Measurements from ENCODE around the gene TMC2. TPM values are rescaled to one million over a fixed set of nuclear protein-coding genes. Genes with fewer than 3 reads are reported as not detected.

Gene TMC2, protein sequence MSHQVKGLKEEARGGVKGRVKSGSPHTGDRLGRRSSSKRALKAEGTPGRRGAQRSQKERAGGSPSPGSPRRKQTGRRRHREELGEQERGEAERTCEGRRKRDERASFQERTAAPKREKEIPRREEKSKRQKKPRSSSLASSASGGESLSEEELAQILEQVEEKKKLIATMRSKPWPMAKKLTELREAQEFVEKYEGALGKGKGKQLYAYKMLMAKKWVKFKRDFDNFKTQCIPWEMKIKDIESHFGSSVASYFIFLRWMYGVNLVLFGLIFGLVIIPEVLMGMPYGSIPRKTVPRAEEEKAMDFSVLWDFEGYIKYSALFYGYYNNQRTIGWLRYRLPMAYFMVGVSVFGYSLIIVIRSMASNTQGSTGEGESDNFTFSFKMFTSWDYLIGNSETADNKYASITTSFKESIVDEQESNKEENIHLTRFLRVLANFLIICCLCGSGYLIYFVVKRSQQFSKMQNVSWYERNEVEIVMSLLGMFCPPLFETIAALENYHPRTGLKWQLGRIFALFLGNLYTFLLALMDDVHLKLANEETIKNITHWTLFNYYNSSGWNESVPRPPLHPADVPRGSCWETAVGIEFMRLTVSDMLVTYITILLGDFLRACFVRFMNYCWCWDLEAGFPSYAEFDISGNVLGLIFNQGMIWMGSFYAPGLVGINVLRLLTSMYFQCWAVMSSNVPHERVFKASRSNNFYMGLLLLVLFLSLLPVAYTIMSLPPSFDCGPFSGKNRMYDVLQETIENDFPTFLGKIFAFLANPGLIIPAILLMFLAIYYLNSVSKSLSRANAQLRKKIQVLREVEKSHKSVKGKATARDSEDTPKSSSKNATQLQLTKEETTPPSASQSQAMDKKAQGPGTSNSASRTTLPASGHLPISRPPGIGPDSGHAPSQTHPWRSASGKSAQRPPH
- total RNA-seq: not detected

DNA sequence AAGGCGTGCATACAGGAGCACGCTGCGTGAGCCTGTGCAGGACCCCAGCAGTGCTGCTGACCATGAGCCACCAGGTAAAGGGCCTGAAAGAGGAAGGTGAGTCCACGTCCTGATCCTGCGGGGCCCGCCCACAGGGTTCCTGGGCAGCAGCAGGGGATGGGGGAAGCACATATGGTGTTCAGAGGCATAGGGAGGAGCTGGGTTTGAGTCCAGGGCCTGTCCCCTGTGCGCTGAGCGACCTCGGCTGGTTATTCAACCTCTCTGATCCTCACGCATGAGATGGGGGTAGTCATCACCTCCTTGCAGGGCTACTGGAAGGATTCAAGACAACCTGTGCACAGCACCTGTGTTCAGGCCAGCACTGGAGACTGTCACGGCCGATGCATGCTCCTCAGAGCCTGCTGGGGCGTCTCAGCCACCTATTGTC, at the start of gene TMC2:
TSS of gene TMC2 (plus strand) at position 14 of the 427 bp plus-strand sequence. CDS start at position 63, 49 bp downstream.

DNA sequence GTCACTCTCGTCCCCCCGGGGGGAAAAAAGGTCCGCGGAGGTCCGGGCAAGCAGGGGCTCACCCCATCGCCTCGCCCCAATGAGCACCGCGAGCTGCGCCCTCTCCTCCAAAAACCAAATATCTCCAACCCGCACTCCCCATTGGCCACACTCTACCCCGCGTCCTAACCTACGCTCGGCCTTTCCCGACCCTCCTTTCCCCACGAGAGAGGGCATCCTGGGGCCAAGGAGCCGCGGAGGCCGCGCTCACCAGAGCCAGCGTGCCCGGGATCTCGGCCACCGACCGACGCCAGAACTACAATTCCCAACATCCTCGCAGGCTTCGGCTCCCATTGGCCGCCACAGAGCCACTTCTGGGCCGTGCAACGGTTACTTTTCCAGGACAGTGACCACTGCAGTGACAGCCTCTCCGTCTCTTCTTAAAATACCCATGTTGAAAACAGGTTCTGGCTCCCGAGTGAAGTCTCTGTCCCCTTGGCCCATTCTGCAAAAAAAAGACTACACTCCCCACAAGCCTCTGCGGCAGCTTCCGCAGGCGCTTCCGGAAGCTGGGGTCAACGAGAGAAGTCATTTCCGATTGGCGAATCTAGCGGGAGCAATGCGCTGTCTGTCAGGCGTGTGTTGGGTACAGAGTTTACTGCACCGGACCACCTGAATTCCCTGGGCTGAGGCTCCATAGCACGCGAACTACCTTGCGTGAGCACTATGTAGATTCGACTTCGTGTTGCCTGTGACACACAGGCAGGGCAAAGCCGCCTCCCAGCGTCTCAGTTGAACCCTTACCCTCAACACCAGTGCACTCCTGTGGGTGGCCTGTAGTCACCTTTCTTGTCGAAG, 27.5 kb upstream of the TMC2 start, which contains the start of gene ZNF343:
TSS of gene ZNF343 (minus strand) at position 285 of the 837 bp plus-strand sequence. CDS start 15,020 bp downstream, outside the sequence.

DNA sequence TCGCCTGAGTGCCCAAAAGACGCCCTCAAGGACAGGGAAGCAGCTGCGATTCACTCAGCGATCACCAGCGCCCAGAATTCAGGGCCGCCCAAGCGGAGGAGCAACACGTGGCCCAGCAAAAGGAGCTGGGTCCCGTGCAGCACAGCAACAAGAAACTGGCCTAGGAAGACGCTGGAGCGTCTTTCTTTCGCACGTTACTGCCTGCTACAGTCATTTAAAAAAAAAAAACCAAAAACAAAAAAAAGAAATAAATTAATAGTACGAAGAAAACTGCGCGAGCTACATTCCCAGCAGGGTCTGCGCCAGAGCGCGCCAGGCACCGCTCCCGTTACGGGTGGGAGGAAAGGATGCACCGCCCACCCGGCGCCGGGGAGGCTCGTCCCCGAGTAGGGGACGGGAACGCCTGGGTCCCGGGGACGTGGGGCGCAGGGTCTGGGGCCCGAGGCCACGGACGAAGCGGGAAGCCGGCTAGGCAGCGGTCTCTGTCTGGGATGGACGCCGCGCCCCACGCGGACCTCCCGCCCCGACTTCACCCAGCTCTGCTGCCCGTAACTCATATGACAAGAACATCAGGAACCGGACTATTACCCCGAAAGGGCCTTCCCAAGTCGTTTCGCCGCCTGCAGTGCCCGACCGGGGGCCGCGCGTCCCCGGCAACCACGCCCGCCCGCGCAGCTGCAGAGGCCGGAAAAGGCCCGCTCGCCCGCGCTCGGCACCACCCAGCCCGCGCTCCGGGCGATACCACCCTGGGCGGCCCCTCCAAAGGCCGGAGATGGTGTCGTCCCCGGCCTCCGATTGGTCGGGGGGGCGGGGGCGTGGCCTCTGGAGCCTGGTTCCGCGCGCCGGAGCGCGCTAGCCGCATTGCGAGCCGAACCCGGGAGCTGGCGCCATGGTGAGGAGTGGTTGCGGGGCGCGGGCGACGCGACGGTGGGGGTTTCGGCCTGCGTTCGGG, 115.7 kb downstream of the TMC2 start, which contains the start of gene NOP56:
TSS of gene NOP56 (plus strand) at position 861 of the 952 bp plus-strand sequence. CDS start at position 890, 29 bp downstream.

DNA sequence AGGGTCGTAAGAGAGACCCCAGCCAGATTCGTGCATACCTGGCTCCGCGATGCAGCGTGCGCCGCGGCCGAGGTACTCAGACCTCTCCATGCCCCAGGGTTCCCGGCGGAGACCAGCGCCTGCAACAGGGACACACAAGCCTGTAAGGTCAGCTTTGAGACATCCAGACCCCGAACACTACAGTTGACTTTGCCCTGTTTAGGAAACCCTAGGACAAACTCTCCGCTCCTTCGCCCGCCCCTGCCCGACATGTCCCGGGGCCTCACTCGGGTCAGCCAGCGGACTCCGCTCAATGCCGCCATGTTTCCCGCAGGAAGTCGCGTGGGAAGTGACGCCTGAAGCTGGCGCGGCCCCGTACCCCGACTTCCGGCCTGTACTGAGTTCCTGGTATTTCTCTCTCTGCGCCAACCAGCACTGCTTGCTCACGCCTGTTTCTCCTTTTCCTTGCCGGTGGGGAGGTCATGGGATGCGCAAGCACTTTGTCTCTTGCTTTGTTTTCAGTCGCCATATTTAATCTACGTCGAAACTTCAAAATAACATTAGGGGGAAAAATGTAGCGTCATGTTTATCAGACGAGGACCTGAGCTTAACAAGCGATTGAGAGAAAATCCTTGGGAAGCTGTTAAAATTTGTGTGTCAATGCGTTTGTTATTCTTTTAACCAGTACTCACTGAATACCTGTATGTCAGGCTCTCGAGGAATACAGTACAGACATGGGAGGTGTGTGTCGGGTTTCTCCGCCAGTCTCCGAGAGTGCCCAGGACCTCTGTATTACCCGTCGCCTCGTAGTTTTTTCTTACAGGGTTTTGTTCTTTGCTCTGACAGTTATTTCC, 127.7 kb downstream of the TMC2 start, which contains the start of gene IDH3B:
TSS of gene IDH3B (minus strand) at position 330 of the 833 bp plus-strand sequence. CDS start at position 302, 28 bp downstream.

Small RNA genes within 50 kb of the gene (small RNA-seq; reads per million reads assigned to genes)
- gene SNORA51 (ENCODE audit: low replicate concordance): not detected
- gene SNORD110 (ENCODE audit: low replicate concordance): not detected
- not detected for gene SNORD56 (ENCODE audit: low replicate concordance)
- not detected for gene SNORD57 (ENCODE audit: low replicate concordance)
- not detected for gene SNORD86 (ENCODE audit: low replicate concordance)

Other genes with a start within 250 kb of the TMC2 start
- 0.70 TPM for gene TGM3, start 240.6 kb upstream of the TMC2 start, total RNA-seq
- gene TGM6, start 155.7 kb upstream of the TMC2 start, total RNA-seq: not detected
- gene SNRPB, start 65.8 kb upstream of the TMC2 start, total RNA-seq: 98.3 TPM
- gene ZNF343, start 27.7 kb upstream of the TMC2 start, total RNA-seq: 23.6 TPM
- gene NOP56, start 116.1 kb downstream of the TMC2 start, total RNA-seq: 104 TPM
- gene IDH3B, start 127.6 kb downstream of the TMC2 start, total RNA-seq: 103 TPM
- 18.3 TPM for gene EBF4, start 156.2 kb downstream of the TMC2 start, total RNA-seq